Endothelial cell of umbilical vein (primary cell): Measurements from ENCODE around the gene CENPS. TPM values are rescaled to one million over a fixed set of nuclear protein-coding genes. Genes with fewer than 3 reads are reported as not detected.

Source experiments
- BruUV-seq: library from RNA; stranded (reverse); fragments of 400-500 nt; replicated peaks from 2 replicates; lab custom pipeline; 2021; lab: Mats Ljungman, UMichigan
- CTCF ChIA-PET: fragments of 300-600, 350-600 bp; sonication (Branson Sonifier 250); formaldehyde crosslinking; loops from one replicate; lab custom pipeline; 2021; ENCODE audit warnings: antibody characterized with exemption, inconsistent platforms; lab: Charles Lee
- POLR2A ChIA-PET: fragments of 300-600, 350-600 bp; sonication (Branson Sonifier 250); formaldehyde crosslinking; loops from one replicate; lab custom pipeline; 2021; ENCODE audit warnings: antibody characterized with exemption, inconsistent platforms; lab: Charles Lee
- DNase-seq: peaks from one replicate; pipeline ENCODE4 v3.0.0-alpha.2; 2011; ENCODE audit warnings: low read depth, low spot score
- FAIRE-seq: peaks from 2 replicates; lab custom pipeline; 2011; peaks lifted over from hg19 to GRCh38; lab: Jason Lieb, UNC
- H2AFZ ChIP-seq: 2 replicates; pipeline ENCODE4 v1.6.0; 2012; ENCODE audit warnings: low read depth, low read length, control low read depth, inconsistent platforms
- H3K27ac ChIP-seq: 2 replicates; pipeline ENCODE4 v1.5.1; 2011; ENCODE audit warnings: low read depth, mild to moderate bottlenecking, control low read depth, low read length, moderate library complexity; ENCODE audit not compliant: insufficient read depth
- H3K27me3 ChIP-seq, 2 experiments: 2 replicates each; pipeline versions ENCODE4 v1.6.0 to v1.6.1; 2011; ENCODE audit warnings: low read length in 2 of 2, mixed read lengths in 1 of 2; ENCODE audit not compliant: control insufficient read depth in 2 of 2, insufficient read depth in 2 of 2
- H3K36me3 ChIP-seq, 2 experiments: 2 replicates in 1 of 2; 3 replicates in 1 of 2; pipeline ENCODE4 v1.5.1; 2011; ENCODE audit warnings: low read length in 2 of 2, mild to moderate bottlenecking in 1 of 2, moderate library complexity in 1 of 2; ENCODE audit not compliant: control insufficient read depth in 2 of 2, insufficient read depth in 2 of 2; ENCODE audit errors: extremely low read depth in 1 of 2
- H3K4me1 ChIP-seq: 3 replicates; pipeline ENCODE4 v1.5.1; 2011; ENCODE audit warnings: mild to moderate bottlenecking, low read length; ENCODE audit not compliant: control insufficient read depth, insufficient read depth; ENCODE audit errors: extremely low read depth
- H3K4me2 ChIP-seq: 2 replicates; pipeline ENCODE4 v1.6.1; 2011; ENCODE audit warnings: low read length, control low read depth, mixed read lengths; ENCODE audit not compliant: insufficient read depth
- H3K4me3 ChIP-seq, 3 experiments: fragments of 200-600 bp in 1 of 3; sonication (generic), shearing (Covaris generic) in 1 of 3; replicated peaks in 1 of 3; 2 replicates each; pipeline ENCODE4 v1.5.1; 2011 to 2016; ENCODE audit warnings: control low read depth in 3 of 3, low read length in 3 of 3, mild to moderate bottlenecking in 2 of 3, inconsistent platforms in 1 of 3, low read depth in 1 of 3, moderate library complexity in 1 of 3; ENCODE audit not compliant: insufficient read depth in 1 of 3
- H3K79me2 ChIP-seq: 2 replicates; pipeline ENCODE4 v1.6.0; 2012; ENCODE audit warnings: low read length, inconsistent platforms; ENCODE audit not compliant: control insufficient read depth, insufficient read depth
- H3K9ac ChIP-seq: replicated peaks from 2 replicates; pipeline ENCODE3; 2011; ENCODE audit warnings: low read length, control low read depth; ENCODE audit not compliant: insufficient read depth; ENCODE audit errors: extremely low read depth
- H3K9me1 ChIP-seq: replicated peaks from 3 replicates; pipeline ENCODE4 v1.6.0; 2011; ENCODE audit warnings: mild to moderate bottlenecking, low read length; ENCODE audit not compliant: control insufficient read depth, insufficient read depth; ENCODE audit errors: extremely low read depth
- H3K9me3 ChIP-seq: replicated peaks from 2 replicates; pipeline ENCODE4 v1.5.1; 2012; ENCODE audit warnings: low read length, inconsistent platforms; ENCODE audit not compliant: control insufficient read depth, insufficient read depth
- H4K20me1 ChIP-seq: replicated peaks from 2 replicates; pipeline ENCODE3; 2011; ENCODE audit warnings: mild to moderate bottlenecking, low read length; ENCODE audit not compliant: control insufficient read depth, insufficient read depth; ENCODE audit errors: extremely low read depth
- EZH2 ChIP-seq: IDR thresholded peaks from 2 replicates; pipeline ENCODE4 v1.6.1; 2012; ENCODE audit warnings: borderline replicate concordance, low read depth, mild to moderate bottlenecking, moderate library complexity, low read length, inconsistent platforms; ENCODE audit not compliant: severe bottlenecking
- FOS ChIP-seq: IDR thresholded peaks from 2 replicates; pipeline ENCODE4 v1.6.1; 2011; ENCODE audit warnings: mild to moderate bottlenecking, low read length, moderate library complexity, borderline replicate concordance; ENCODE audit not compliant: insufficient read depth
- GATA2 ChIP-seq: IDR thresholded peaks from 2 replicates; pipeline ENCODE4 v1.7.0; 2011; ENCODE audit warnings: low read depth, mild to moderate bottlenecking, moderate library complexity, mixed read lengths, low read length; ENCODE audit not compliant: insufficient read length, insufficient read depth
- JUN ChIP-seq: IDR thresholded peaks from 2 replicates; pipeline ENCODE4 v1.6.1; 2011; ENCODE audit warnings: borderline replicate concordance, low read depth; ENCODE audit not compliant: insufficient read length, insufficient read depth
- MYC ChIP-seq: IDR thresholded peaks from one replicate; pipeline ENCODE4 v1.6.1; 2011; ENCODE audit warnings: mild to moderate bottlenecking, low read depth, low read length
- POLR2A ChIP-seq: IDR thresholded peaks from 2 replicates; pipeline ENCODE4 v1.6.1; 2012; ENCODE audit warnings: low read depth, mild to moderate bottlenecking, control low read depth, low read length
- POLR2AphosphoS5 ChIP-seq: IDR thresholded peaks from 2 replicates; pipeline ENCODE4 v1.6.1; 2012; ENCODE audit warnings: low read depth, mild to moderate bottlenecking, control low read depth, low read length, moderate library complexity; ENCODE audit not compliant: insufficient read depth
- dilution Hi-C: fragments of 300-500 bp; cut with MboI; formaldehyde crosslinking; loops from one replicate; pipeline ENCODE4 v1.15.0; 2019; ENCODE audit warnings: low sequenced_read_pairs; ENCODE audit not compliant: extremely low pct_ligation_motif_present
- intact Hi-C: fragments of 100-400 bp; cut with micrococcal nuclease; formaldehyde crosslinking; loops from one replicate; pipeline ENCODE4 v1.10.0; 2022
- polyA plus RNA-seq, 4 experiments: library from polyadenylated mRNA; depleted of rRNA in 3 of 4; stranded (reverse) in 3 of 4; unstranded in 1 of 4; fragments of >200 nt; gene quantifications; 2 replicates each; pipeline versions ENCODE4 v1.2.1 to v1.2.3, GENCODE V29; 2011 to 2012; ENCODE audit warnings: missing spikeins in 1 of 4
- total RNA-seq: library from RNA; stranded (reverse); gene quantifications from 2 replicates; pipeline ENCODE4 v1.2.3, GENCODE V29; 2021
- TF ChIP-seq, protein P1 (sequence below), 2 donors: IDR thresholded peaks; 1 replicate in 1 of 2; 2 replicates in 1 of 2; pipeline ENCODE4 v1.5.1; 2011; ENCODE audit warnings: low read length in 2 of 2, mild to moderate bottlenecking in 2 of 2, moderate library complexity in 2 of 2, control low read depth in 1 of 2, inconsistent platforms in 1 of 2, low read depth in 1 of 2; ENCODE audit not compliant: insufficient read depth in 1 of 2; ENCODE audit errors: extremely low read depth in 1 of 2
- TF ChIP-seq, protein P2 (sequence below): IDR thresholded peaks from 2 replicates; pipeline ENCODE4 v1.6.1; 2011; ENCODE audit not compliant: insufficient read depth, insufficient read length

Gene CENPS
- total and polyA plus RNA-seq, 2 donors (not counting 3 experiments of a cell fraction or from before 2014, with no cell fraction given): 10.2 to 16.2 TPM

DNA sequence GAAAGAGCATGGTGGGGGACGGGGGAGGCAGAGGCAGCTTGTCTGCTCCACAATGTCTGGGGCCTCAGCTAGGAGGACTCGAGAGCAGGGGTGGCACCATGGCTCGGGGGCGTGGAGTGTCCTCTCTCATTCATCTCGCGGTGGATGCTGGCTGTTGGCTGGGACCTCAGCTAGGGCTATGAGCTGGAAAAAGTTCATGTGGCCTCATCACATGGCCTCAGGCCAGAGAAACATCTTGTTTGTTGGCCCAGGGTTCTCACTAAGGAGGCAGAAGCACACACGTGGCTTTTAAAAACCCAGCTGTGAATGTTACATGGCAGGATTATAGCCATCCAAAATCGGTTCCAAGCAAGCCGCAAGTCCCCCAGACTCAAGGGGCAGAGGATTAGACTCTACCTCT, 6.2 kb upstream of the CENPS start:
- TF ChIP-seq, protein P1, sequence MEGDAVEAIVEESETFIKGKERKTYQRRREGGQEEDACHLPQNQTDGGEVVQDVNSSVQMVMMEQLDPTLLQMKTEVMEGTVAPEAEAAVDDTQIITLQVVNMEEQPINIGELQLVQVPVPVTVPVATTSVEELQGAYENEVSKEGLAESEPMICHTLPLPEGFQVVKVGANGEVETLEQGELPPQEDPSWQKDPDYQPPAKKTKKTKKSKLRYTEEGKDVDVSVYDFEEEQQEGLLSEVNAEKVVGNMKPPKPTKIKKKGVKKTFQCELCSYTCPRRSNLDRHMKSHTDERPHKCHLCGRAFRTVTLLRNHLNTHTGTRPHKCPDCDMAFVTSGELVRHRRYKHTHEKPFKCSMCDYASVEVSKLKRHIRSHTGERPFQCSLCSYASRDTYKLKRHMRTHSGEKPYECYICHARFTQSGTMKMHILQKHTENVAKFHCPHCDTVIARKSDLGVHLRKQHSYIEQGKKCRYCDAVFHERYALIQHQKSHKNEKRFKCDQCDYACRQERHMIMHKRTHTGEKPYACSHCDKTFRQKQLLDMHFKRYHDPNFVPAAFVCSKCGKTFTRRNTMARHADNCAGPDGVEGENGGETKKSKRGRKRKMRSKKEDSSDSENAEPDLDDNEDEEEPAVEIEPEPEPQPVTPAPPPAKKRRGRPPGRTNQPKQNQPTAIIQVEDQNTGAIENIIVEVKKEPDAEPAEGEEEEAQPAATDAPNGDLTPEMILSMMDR (IDR thresholded peaks at IDR 0.05; ENCODE audit: extremely low read depth in 1 of 2, insufficient read depth in 1 of 2, low read depth in 1 of 2, low read length in 2 of 2): no peak
- no peak for TF ChIP-seq GATA2
- no peak for TF ChIP-seq EZH2
- TF ChIP-seq POLR2AphosphoS5: no peak
- no peak for TF ChIP-seq MYC
- TF ChIP-seq POLR2A: no peak
- TF ChIP-seq JUN: no peak
- TF ChIP-seq FOS: no peak
- TF ChIP-seq, protein P2, sequence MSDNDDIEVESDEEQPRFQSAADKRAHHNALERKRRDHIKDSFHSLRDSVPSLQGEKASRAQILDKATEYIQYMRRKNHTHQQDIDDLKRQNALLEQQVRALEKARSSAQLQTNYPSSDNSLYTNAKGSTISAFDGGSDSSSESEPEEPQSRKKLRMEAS: no peak
- Histone ChIP-seq H2AFZ (no peak overlapping the region), H3K36me3 (peaks cover 12 to 16% of the 10 kb centered on the region in 2 experiments), H4K20me1 (no peaks in the 10 kb centered on the region), H3K4me1 (no peaks in the 10 kb centered on the region), H3K4me3 (no peak overlapping the region), H3K9me3 (no peaks in the 10 kb centered on the region), H3K9me1 (no peaks in the 10 kb centered on the region), H3K27me3 (no peaks in the 10 kb centered on the region), H3K4me2 (no peak overlapping the region), H3K9ac (no peak overlapping the region), H3K79me2 (no peaks in the 10 kb centered on the region), H3K27ac (no peak overlapping the region)
- POLR2A ChIA-PET: no interaction called here
- FAIRE-seq (no peak), DNase-seq (no peak)
- CTCF ChIA-PET: interaction anchor here (0.6 to 4.1 kb wide), 2 partner anchors 29 to 46 kb away, joined by 4 to 23 read pairs; no protein-coding TSS in a partner anchor
- intact Hi-C loops (loop anchor here (10.0 kb wide), 1 partner anchor 799 kb away; no protein-coding TSS in a partner anchor), dilution Hi-C loops (no loop called here)
- no TSS peak for BruUV-seq
